ENCODE measurements around the gene HCRT. TPM values are rescaled to one million over a fixed set of nuclear protein-coding genes. Genes with fewer than 3 reads are reported as not detected.
"Not testable (repeated sequence)": the region's sequence is repeated elsewhere in the genome, so short reads cannot be mapped to it uniquely, and the experiment has no call there.

Gene HCRT
- total RNA-seq, 2 experiments from 2014 or later, result not detected

GRCh38 chr17:42212382-42212781, 27.1 kb upstream of the HCRT start:
- Histone ChIP-seq H3K36me3 (ENCODE audit: insufficient read depth, low read length) (peaks cover 16% of the 10 kb centered on the region), H3K27ac (ENCODE audit: low read depth, low read length, poor library complexity, severe bottlenecking) (no peak overlapping the region), H3K9me2 (ENCODE audit: insufficient read depth, low read length) (no peaks in the 10 kb centered on the region), H3K4me2 (ENCODE audit: low read length) (no peak overlapping the region), H2AFZ (ENCODE audit: low read length) (no peak overlapping the region), H3K79me2 (ENCODE audit: insufficient read depth, low read depth, low read length) (no peaks in the 10 kb centered on the region), H4K20me1 (ENCODE audit: insufficient read depth, low read length) (no peaks in the 10 kb centered on the region), H3K9me3 (ENCODE audit: low read length) (no peaks in the 10 kb centered on the region), H3K4me1 (ENCODE audit: insufficient read depth, low read length, poor library complexity, severe bottlenecking) (no peaks in the 10 kb centered on the region), H3K4me3 (ENCODE audit: low read depth, low read length, poor library complexity, severe bottlenecking) (no peak overlapping the region)
- ChIA-PET POLR2A (no interaction called here), CTCF (ENCODE audit: unreplicated experiment) (no interaction called here)
- DNase-seq (ENCODE audit: low spot score), result no peak
- BruUV-seq (replicated peaks), result no TSS peak
- TF ChIP-seq, protein P1, sequence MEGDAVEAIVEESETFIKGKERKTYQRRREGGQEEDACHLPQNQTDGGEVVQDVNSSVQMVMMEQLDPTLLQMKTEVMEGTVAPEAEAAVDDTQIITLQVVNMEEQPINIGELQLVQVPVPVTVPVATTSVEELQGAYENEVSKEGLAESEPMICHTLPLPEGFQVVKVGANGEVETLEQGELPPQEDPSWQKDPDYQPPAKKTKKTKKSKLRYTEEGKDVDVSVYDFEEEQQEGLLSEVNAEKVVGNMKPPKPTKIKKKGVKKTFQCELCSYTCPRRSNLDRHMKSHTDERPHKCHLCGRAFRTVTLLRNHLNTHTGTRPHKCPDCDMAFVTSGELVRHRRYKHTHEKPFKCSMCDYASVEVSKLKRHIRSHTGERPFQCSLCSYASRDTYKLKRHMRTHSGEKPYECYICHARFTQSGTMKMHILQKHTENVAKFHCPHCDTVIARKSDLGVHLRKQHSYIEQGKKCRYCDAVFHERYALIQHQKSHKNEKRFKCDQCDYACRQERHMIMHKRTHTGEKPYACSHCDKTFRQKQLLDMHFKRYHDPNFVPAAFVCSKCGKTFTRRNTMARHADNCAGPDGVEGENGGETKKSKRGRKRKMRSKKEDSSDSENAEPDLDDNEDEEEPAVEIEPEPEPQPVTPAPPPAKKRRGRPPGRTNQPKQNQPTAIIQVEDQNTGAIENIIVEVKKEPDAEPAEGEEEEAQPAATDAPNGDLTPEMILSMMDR (conservative IDR thresholded peaks at IDR 0.05; ENCODE audit: low read length), result no peak
- TF ChIP-seq EZH2phosphoT487 (IDR thresholded peaks at IDR 0.05; ENCODE audit: borderline replicate concordance, low read depth, low read length), result no peak
- intact Hi-C loops (cut with micrococcal nuclease; ENCODE audit: unreplicated experiment), result no loop called here

GRCh38 chr17:42211921-42212341, 26.7 kb upstream of the HCRT start:
- DNase-seq (ENCODE audit: low spot score); H3K27ac ChIP-seq (ENCODE audit: low read depth, low read length, poor library complexity, severe bottlenecking); H3K4me3 ChIP-seq (ENCODE audit: low read depth, low read length, poor library complexity, severe bottlenecking); H4K20me1 ChIP-seq (ENCODE audit: insufficient read depth, low read length); POLR2A ChIA-PET; H3K4me2 ChIP-seq (ENCODE audit: low read length); H3K9me2 ChIP-seq (ENCODE audit: insufficient read depth, low read length); H2AFZ ChIP-seq (ENCODE audit: low read length); H3K9me3 ChIP-seq (ENCODE audit: low read length); H3K79me2 ChIP-seq (ENCODE audit: insufficient read depth, low read depth, low read length); intact Hi-C loops (cut with micrococcal nuclease; ENCODE audit: unreplicated experiment); BruUV-seq (replicated peaks); CTCF ChIA-PET (ENCODE audit: unreplicated experiment); H3K4me1 ChIP-seq (ENCODE audit: insufficient read depth, low read length, poor library complexity, severe bottlenecking): not testable (repeated sequence)
- peaks cover 19% of the 10 kb centered on the region for H3K36me3 ChIP-seq (ENCODE audit: insufficient read depth, low read length)

GRCh38 chr17:42210046-42210445, 24.8 kb upstream of the HCRT start:
- H3K4me1 ChIP-seq (ENCODE audit: insufficient read depth, low read length, poor library complexity, severe bottlenecking), result no peaks in the 10 kb centered on the region
- no peak overlapping the region for H2AFZ ChIP-seq (ENCODE audit: low read length)
- H3K79me2 ChIP-seq (ENCODE audit: insufficient read depth, low read depth, low read length), result no peaks in the 10 kb centered on the region
- intact Hi-C loops (cut with micrococcal nuclease; ENCODE audit: unreplicated experiment), result no loop called here
- H3K9me3 ChIP-seq (ENCODE audit: low read length), result no peaks in the 10 kb centered on the region
- H3K27ac ChIP-seq (ENCODE audit: low read depth, low read length, poor library complexity, severe bottlenecking), result no peak overlapping the region
- BruUV-seq (replicated peaks), result no TSS peak
- peaks cover 21% of the 10 kb centered on the region for H3K36me3 ChIP-seq (ENCODE audit: insufficient read depth, low read length)
- ChIA-PET POLR2A (no interaction called here), CTCF (ENCODE audit: unreplicated experiment) (no interaction called here)
- no peaks in the 10 kb centered on the region for H3K9me2 ChIP-seq (ENCODE audit: insufficient read depth, low read length)
- DNase-seq (ENCODE audit: low spot score), result no peak
- TF ChIP-seq, protein P1 (conservative IDR thresholded peaks at IDR 0.05; ENCODE audit: low read length), result no peak
- TF ChIP-seq EZH2phosphoT487 (IDR thresholded peaks at IDR 0.05; ENCODE audit: borderline replicate concordance, low read depth, low read length), result no peak
- no peaks in the 10 kb centered on the region for H4K20me1 ChIP-seq (ENCODE audit: insufficient read depth, low read length)
- no peak overlapping the region for H3K4me2 ChIP-seq (ENCODE audit: low read length)
- H3K4me3 ChIP-seq (ENCODE audit: low read depth, low read length, poor library complexity, severe bottlenecking), result no peak overlapping the region

- H3K4me1 ChIP-seq (ENCODE audit: insufficient read depth, low read length, poor library complexity, severe bottlenecking); H3K9me2 ChIP-seq (ENCODE audit: insufficient read depth, low read length); H3K79me2 ChIP-seq (ENCODE audit: insufficient read depth, low read depth, low read length); H2AFZ ChIP-seq (ENCODE audit: low read length); CTCF ChIA-PET (ENCODE audit: unreplicated experiment); H3K4me3 ChIP-seq (ENCODE audit: low read depth, low read length, poor library complexity, severe bottlenecking); H3K9me3 ChIP-seq (ENCODE audit: low read length); intact Hi-C loops (cut with micrococcal nuclease; ENCODE audit: unreplicated experiment); POLR2A ChIA-PET; H3K4me2 ChIP-seq (ENCODE audit: low read length); BruUV-seq (replicated peaks); H4K20me1 ChIP-seq (ENCODE audit: insufficient read depth, low read length); DNase-seq (ENCODE audit: low spot score); H3K27ac ChIP-seq (ENCODE audit: low read depth, low read length, poor library complexity, severe bottlenecking): not testable (repeated sequence)
- peaks cover 21% of the 10 kb centered on the region for H3K36me3 ChIP-seq (ENCODE audit: insufficient read depth, low read length)
These were observed 20.9 kb upstream of the HCRT start for GRCh38 chr17:42206153-42206612.

Data from OCI-LY7 (cell line).